Loucy (cell line): ENCODE data around the gene EEF1A1.

Experiments
- H2AFZ ChIP-seq: fragments of 200-600 bp; sonication (generic); 2 replicates; pipeline ENCODE4 v1.6.0; 2016; ENCODE audit warnings: antibody characterized with exemption, mild to moderate bottlenecking, low read length, moderate library complexity
- H3F3A ChIP-seq: fragments of 200-600 bp; 2 replicates; pipeline ENCODE4 v1.6.0; 2016; ENCODE audit warnings: antibody characterized with exemption, low read depth, mild to moderate bottlenecking
- H3K27me3 ChIP-seq: fragments of 200-600 bp; sonication (generic); 2 replicates; pipeline ENCODE4 v1.6.1; 2014; ENCODE audit warnings: low read length, mild to moderate bottlenecking; ENCODE audit not compliant: insufficient read depth, poor library complexity, severe bottlenecking
- H3K36me3 ChIP-seq: fragments of 200-600 bp; sonication (generic); 2 replicates; pipeline ENCODE4 v1.6.1; 2016; ENCODE audit warnings: low read length; ENCODE audit not compliant: insufficient read depth
- H3K4me1 ChIP-seq: fragments of 200-600 bp; sonication (generic); 2 replicates; pipeline ENCODE4 v1.5.1; 2014; ENCODE audit warnings: low read length, mild to moderate bottlenecking; ENCODE audit not compliant: insufficient read depth, poor library complexity, severe bottlenecking
- H3K4me2 ChIP-seq: fragments of 200-600 bp; sonication (generic); 2 replicates; pipeline ENCODE4 v1.6.0; 2014; ENCODE audit warnings: antibody characterized with exemption, low read length, low read depth, mild to moderate bottlenecking; ENCODE audit not compliant: poor library complexity, severe bottlenecking
- H3K4me3 ChIP-seq: fragments of 200-600 bp; sonication (generic); 2 replicates; pipeline ENCODE4 v1.5.1; 2014; ENCODE audit warnings: low read length, mild to moderate bottlenecking, mixed read lengths; ENCODE audit not compliant: poor library complexity, severe bottlenecking
- H3K79me2 ChIP-seq: fragments of 200-600 bp; sonication (generic); 2 replicates; pipeline ENCODE4 v1.6.1; 2014; ENCODE audit warnings: low read length; ENCODE audit not compliant: insufficient read depth
- H3K9ac ChIP-seq: fragments of 200-600 bp; sonication (generic); 2 replicates; pipeline ENCODE4 v1.6.0; 2014; ENCODE audit warnings: mild to moderate bottlenecking, low read depth, low read length, moderate library complexity; ENCODE audit not compliant: poor library complexity, severe bottlenecking
- H3K9me2 ChIP-seq: fragments of 200-600 bp; sonication (generic); replicated peaks from 2 replicates; pipeline ENCODE4 v1.6.1; 2016; ENCODE audit warnings: low read depth, low read length, mixed read lengths
- H3K9me3 ChIP-seq: fragments of 200-600 bp; sonication (generic); 2 replicates; pipeline ENCODE4 v1.6.1; 2014; ENCODE audit warnings: mild to moderate bottlenecking, antibody characterized with exemption, low read length, low read depth; ENCODE audit not compliant: insufficient read depth
- H4K20me1 ChIP-seq: fragments of 200-600 bp; sonication (generic); 2 replicates; pipeline ENCODE4 v1.6.0; 2014; ENCODE audit warnings: antibody characterized with exemption, low read length, mild to moderate bottlenecking; ENCODE audit not compliant: insufficient read depth, poor library complexity, severe bottlenecking
- CTCF ChIP-seq: fragments of 200-600 bp; sonication (generic); conservative IDR thresholded peaks from 2 replicates; pipeline ENCODE4 v1.5.1; 2014; ENCODE audit warnings: mild to moderate bottlenecking, antibody characterized with exemption, low read length
- EZH2phosphoT487 ChIP-seq: fragments of 200-600 bp; IDR thresholded peaks from 2 replicates; pipeline ENCODE4 v1.6.1; 2018; ENCODE audit warnings: antibody characterized with exemption, mild to moderate bottlenecking, moderate library complexity, borderline replicate concordance

The EEF1A1 gene

GRCh38 chr6:73481969-73482368 lies 38.9 kb downstream of the EEF1A1 start:
- Histone ChIP-seq H3K79me2 (no peaks in the 10 kb centered on the region), H3F3A (no peaks in the 10 kb centered on the region), H3K27me3 (no peaks in the 10 kb centered on the region), H2AFZ (no peak overlapping the region), H3K4me3 (no peak overlapping the region), H4K20me1 (no peaks in the 10 kb centered on the region), H3K9ac (no peak overlapping the region), H3K9me3 (no peaks in the 10 kb centered on the region), H3K4me2 (no peak overlapping the region), H3K4me1 (no peaks in the 10 kb centered on the region), H3K36me3 (peaks cover 67% of the 10 kb centered on the region; the same call in 1 of the 2 replicates), H3K9me2 (no peaks in the 10 kb centered on the region)
- TF ChIP-seq CTCF (no peak), EZH2phosphoT487 (no peak)

DNA sequence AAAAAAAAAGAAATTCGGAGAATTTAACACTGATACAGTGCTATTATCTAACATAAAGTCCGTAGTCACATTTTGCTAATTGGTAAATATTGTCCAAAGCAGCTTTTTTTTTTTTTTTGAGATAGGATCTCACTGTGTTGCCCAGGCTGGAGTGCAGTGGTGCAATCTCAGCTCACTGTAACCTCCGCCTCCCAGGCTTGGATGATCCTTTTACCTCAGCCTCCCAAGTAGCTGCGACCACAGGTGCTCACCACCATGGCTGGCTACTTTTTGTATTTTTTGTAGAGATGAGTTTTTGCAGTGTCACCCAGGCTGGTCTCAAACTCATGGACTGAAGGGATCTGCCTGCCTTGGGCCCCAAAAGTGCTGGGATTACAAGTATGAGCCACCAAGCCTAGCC lies 43.4 kb downstream of the EEF1A1 start:
- Histone ChIP-seq H3K79me2 (no peaks in the 10 kb centered on the region), H3K27me3 (no peaks in the 10 kb centered on the region), H3K4me3 (no peak overlapping the region), H3K36me3 (peaks cover 72% of the 10 kb centered on the region; the same call in 1 of the 2 replicates), H3K4me1 (no peaks in the 10 kb centered on the region), H3F3A (no peaks in the 10 kb centered on the region), H2AFZ (no peak overlapping the region), H3K9ac (no peak overlapping the region), H3K9me2 (no peaks in the 10 kb centered on the region), H3K4me2 (no peak overlapping the region), H3K9me3 (no peaks in the 10 kb centered on the region), H4K20me1 (no peaks in the 10 kb centered on the region)
- TF ChIP-seq EZH2phosphoT487 = no peak
- no peak for TF ChIP-seq CTCF

DNA sequence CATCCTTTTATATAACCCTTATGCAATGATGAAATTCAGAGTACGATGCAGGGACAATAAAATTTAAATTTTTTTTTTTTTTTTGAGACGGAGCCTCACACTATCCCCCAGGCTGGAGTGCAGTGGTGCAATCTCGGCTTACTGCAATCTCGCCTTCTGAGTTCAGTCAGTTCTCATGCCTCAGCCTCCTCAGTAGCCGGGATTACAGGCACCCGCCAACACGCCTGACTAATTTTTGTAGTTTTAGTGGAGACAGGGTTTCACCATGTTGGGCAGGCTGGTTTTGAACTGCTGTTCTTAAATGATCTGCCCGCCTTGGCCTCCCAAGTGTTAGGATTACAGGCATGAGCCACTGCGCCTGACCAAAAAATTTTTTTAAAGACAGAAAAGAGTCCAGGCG lies 44.1 kb downstream of the EEF1A1 start:
- no peaks in the 10 kb centered on the region for H3K4me1 ChIP-seq
- H3K4me3 ChIP-seq = no peak overlapping the region
- no peaks in the 10 kb centered on the region for H4K20me1 ChIP-seq
- no peaks in the 10 kb centered on the region for H3K9me2 ChIP-seq
- H3K4me2 ChIP-seq = no peak overlapping the region
- no peaks in the 10 kb centered on the region; the same call in 1 of the 2 replicates for H3F3A ChIP-seq
- H3K79me2 ChIP-seq = no peaks in the 10 kb centered on the region
- H2AFZ ChIP-seq = no peak overlapping the region
- no peak for TF ChIP-seq EZH2phosphoT487
- no peak for TF ChIP-seq CTCF
- peaks cover 70% of the 10 kb centered on the region; the same call in 1 of the 2 replicates for H3K36me3 ChIP-seq
- H3K27me3 ChIP-seq = no peaks in the 10 kb centered on the region
- no peak overlapping the region for H3K9ac ChIP-seq
- no peaks in the 10 kb centered on the region for H3K9me3 ChIP-seq
